ENCODE data around the gene GAGE12C.
"Not testable (repeated sequence)": the region's sequence is repeated elsewhere in the genome, so short reads cannot be mapped to it uniquely, and the experiment has no call there.

Gene GAGE12C

DNA sequence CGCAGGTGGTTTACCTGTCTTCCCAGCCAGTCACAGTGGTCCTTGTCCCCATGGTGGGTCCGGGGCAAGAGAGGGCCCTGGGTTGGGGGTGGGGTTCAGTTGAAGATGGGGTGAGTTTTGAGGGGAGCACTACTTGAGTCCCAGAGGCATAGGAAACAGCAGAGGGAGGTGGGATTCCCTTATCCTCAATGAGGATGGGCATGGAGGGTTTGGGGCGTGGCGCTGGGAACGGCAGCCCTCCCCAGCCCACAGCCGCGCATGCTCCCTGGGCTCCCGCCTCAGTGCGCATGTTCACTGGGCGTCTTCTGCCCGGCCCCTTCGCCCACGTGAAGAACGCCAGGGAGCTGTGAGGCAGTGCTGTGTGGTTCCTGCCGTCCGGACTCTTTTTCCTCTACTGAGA, at the start of gene GAGE12C:
Gene GAGE12C (plus strand): TSS at position 301 of the 400 bp plus-strand sequence. CDS start 1,155 bp downstream, outside the sequence.
- not testable (repeated sequence) for H3K27ac ChIP-seq (ENCODE audit: low read length); H3K9me3 ChIP-seq (ENCODE audit: control insufficient read depth in 1 of 2, low read length in 2 of 2)

DNA sequence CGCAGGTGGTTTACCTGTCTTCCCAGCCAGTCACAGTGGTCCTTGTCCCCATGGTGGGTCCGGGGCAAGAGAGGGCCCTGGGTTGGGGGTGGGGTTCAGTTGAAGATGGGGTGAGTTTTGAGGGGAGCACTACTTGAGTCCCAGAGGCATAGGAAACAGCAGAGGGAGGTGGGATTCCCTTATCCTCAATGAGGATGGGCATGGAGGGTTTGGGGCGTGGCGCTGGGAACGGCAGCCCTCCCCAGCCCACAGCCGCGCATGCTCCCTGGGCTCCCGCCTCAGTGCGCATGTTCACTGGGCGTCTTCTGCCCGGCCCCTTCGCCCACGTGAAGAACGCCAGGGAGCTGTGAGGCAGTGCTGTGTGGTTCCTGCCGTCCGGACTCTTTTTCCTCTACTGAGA, 9.5 kb downstream of the GAGE12C start, which contains the start of gene GAGE12D:
Gene GAGE12D (plus strand): TSS at position 301 of the 400 bp plus-strand sequence. CDS start 1,155 bp downstream, outside the sequence.
- not testable (repeated sequence) for H3K27me3 ChIP-seq (ENCODE audit: low read depth, low read length); H3K36me3 ChIP-seq (ENCODE audit: control insufficient read depth in 1 of 2, insufficient read depth in 2 of 2, low read length in 2 of 2); H3K9me3 ChIP-seq (ENCODE audit: control insufficient read depth in 1 of 2, low read length in 2 of 2); H3K4me3 ChIP-seq (ENCODE audit: low read depth in 1 of 2, low read length in 2 of 2); H3K4me1 ChIP-seq (ENCODE audit: control insufficient read depth in 1 of 2, insufficient read depth in 2 of 2, low read length in 2 of 2); H3K27ac ChIP-seq (ENCODE audit: low read length)

More for the DNA sequence above, at the start of gene GAGE12C:
- H3K4me3 ChIP-seq (ENCODE audit: low read depth in 1 of 2, low read length in 2 of 2); H3K4me1 ChIP-seq (ENCODE audit: control insufficient read depth in 1 of 2, insufficient read depth in 2 of 2, low read length in 2 of 2); H3K36me3 ChIP-seq (ENCODE audit: control insufficient read depth in 1 of 2, insufficient read depth in 2 of 2, low read length in 2 of 2); H3K27me3 ChIP-seq (ENCODE audit: low read depth, low read length): not testable (repeated sequence)

- H3K4me1 ChIP-seq (ENCODE audit: control insufficient read depth in 1 of 2, insufficient read depth in 2 of 2, low read length in 2 of 2); H3K4me3 ChIP-seq (ENCODE audit: low read depth in 1 of 2, low read length in 2 of 2); H3K9me3 ChIP-seq (ENCODE audit: control insufficient read depth in 1 of 2, low read length in 2 of 2); H3K27ac ChIP-seq (ENCODE audit: low read length); H3K36me3 ChIP-seq (ENCODE audit: control insufficient read depth in 1 of 2, insufficient read depth in 2 of 2, low read length in 2 of 2); H3K27me3 ChIP-seq (ENCODE audit: low read depth, low read length): not testable (repeated sequence)
Measured at GRCh38 chrX:49550989-49551388, 19.0 kb downstream of the GAGE12C start, which contains the start of gene GAGE12E. Gene GAGE12E, plus strand, starts transcription at chrX:49551289. Its CDS starts 1,155 bp downstream, at chrX:49552444.

- not testable (repeated sequence) for H3K4me1 ChIP-seq (ENCODE audit: control insufficient read depth in 1 of 2, insufficient read depth in 2 of 2, low read length in 2 of 2); H3K9me3 ChIP-seq (ENCODE audit: control insufficient read depth in 1 of 2, low read length in 2 of 2); H3K27ac ChIP-seq (ENCODE audit: low read length); H3K4me3 ChIP-seq (ENCODE audit: low read depth in 1 of 2, low read length in 2 of 2); H3K36me3 ChIP-seq (ENCODE audit: control insufficient read depth in 1 of 2, insufficient read depth in 2 of 2, low read length in 2 of 2); H3K27me3 ChIP-seq (ENCODE audit: low read depth, low read length)
Measured at GRCh38 chrX:49560542-49560941, 28.6 kb downstream of the GAGE12C start, which contains the start of gene GAGE12F. Gene GAGE12F, plus strand, starts transcription at chrX:49560842. Its CDS starts 1,155 bp downstream, at chrX:49561997.

- not testable (repeated sequence) for H3K4me1 ChIP-seq (ENCODE audit: control insufficient read depth in 1 of 2, insufficient read depth in 2 of 2, low read length in 2 of 2); H3K27me3 ChIP-seq (ENCODE audit: low read depth, low read length); H3K27ac ChIP-seq (ENCODE audit: low read length); H3K4me3 ChIP-seq (ENCODE audit: low read depth in 1 of 2, low read length in 2 of 2); H3K9me3 ChIP-seq (ENCODE audit: control insufficient read depth in 1 of 2, low read length in 2 of 2); H3K36me3 ChIP-seq (ENCODE audit: control insufficient read depth in 1 of 2, insufficient read depth in 2 of 2, low read length in 2 of 2)
Measured at GRCh38 chrX:49568728-49569127, 36.8 kb downstream of the GAGE12C start.

GRCh38 chrX:49569152-49569551, 37.2 kb downstream of the GAGE12C start:
- H3K27me3 ChIP-seq (ENCODE audit: low read depth, low read length); H3K36me3 ChIP-seq (ENCODE audit: control insufficient read depth in 1 of 2, insufficient read depth in 2 of 2, low read length in 2 of 2); H3K27ac ChIP-seq (ENCODE audit: low read length); H3K4me1 ChIP-seq (ENCODE audit: control insufficient read depth in 1 of 2, insufficient read depth in 2 of 2, low read length in 2 of 2); H3K4me3 ChIP-seq (ENCODE audit: low read depth in 1 of 2, low read length in 2 of 2); H3K9me3 ChIP-seq (ENCODE audit: control insufficient read depth in 1 of 2, low read length in 2 of 2): not testable (repeated sequence)

- H3K27me3 ChIP-seq (ENCODE audit: low read depth, low read length); H3K36me3 ChIP-seq (ENCODE audit: control insufficient read depth in 1 of 2, insufficient read depth in 2 of 2, low read length in 2 of 2); H3K4me1 ChIP-seq (ENCODE audit: control insufficient read depth in 1 of 2, insufficient read depth in 2 of 2, low read length in 2 of 2); H3K4me3 ChIP-seq (ENCODE audit: low read depth in 1 of 2, low read length in 2 of 2); H3K27ac ChIP-seq (ENCODE audit: low read length); H3K9me3 ChIP-seq (ENCODE audit: control insufficient read depth in 1 of 2, low read length in 2 of 2): not testable (repeated sequence)
Measured at GRCh38 chrX:49570100-49570499, 38.1 kb downstream of the GAGE12C start, which contains the start of gene GAGE12G. Gene GAGE12G, plus strand, starts transcription at chrX:49570400. Its CDS starts 1,155 bp downstream, at chrX:49571555.

- not testable (repeated sequence) for H3K36me3 ChIP-seq (ENCODE audit: control insufficient read depth in 1 of 2, insufficient read depth in 2 of 2, low read length in 2 of 2); H3K4me1 ChIP-seq (ENCODE audit: control insufficient read depth in 1 of 2, insufficient read depth in 2 of 2, low read length in 2 of 2); H3K27me3 ChIP-seq (ENCODE audit: low read depth, low read length)
Measured at GRCh38 chrX:49579649-49580048, 47.7 kb downstream of the GAGE12C start, which contains the start of gene GAGE12H. Gene GAGE12H, plus strand, starts transcription at chrX:49579949. Its CDS starts 1,155 bp downstream, at chrX:49581104.

More at GRCh38 chrX:49579649-49580048, 47.7 kb downstream of the GAGE12C start, which contains the start of gene GAGE12H:
- H3K27ac ChIP-seq (ENCODE audit: low read length); H3K4me3 ChIP-seq (ENCODE audit: low read depth in 1 of 2, low read length in 2 of 2); H3K9me3 ChIP-seq (ENCODE audit: control insufficient read depth in 1 of 2, low read length in 2 of 2): not testable (repeated sequence)

All from muscle layer of duodenum (tissue), 2 donors.